Inferior parietal cortex (tissue), 1 donor: Measurements from ENCODE around the gene PPP4C.
"Not testable (repeated sequence)": the region's sequence is repeated elsewhere in the genome, so short reads cannot be mapped to it uniquely, and the experiment has no call there.

Experiments
- DNase-seq: peaks from one replicate; pipeline ENCODE4 v3.0.0-alpha.2; 2016; ENCODE audit errors: extremely low spot score

Gene PPP4C

DNA sequence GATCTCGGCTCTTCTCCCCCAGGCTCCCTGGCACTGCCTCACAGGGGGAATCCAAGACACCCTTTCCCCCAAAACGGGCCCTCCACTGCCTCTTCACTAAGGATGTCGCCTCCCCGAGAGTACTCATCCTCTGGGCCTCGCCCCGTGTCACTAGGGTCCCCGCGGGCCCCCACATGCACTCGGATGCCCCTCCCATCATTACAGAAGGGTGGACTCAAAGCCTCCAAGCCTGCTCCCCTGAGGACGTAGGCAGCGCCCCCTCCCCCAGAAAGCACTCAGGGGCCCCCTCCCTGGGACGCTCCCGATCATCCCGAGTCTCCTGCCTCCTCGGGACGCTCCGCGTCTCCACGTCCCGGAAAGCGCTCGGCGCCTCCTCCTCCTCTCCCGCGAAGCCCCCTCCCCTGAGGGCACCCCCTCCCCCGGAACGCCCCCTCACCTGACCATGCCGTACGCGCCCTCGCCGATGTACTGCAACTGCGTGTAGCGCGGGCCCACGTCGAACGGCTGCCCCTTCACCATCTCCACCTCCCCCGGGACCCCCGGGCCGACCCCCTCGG is 46.9 kb downstream of the PPP4C start:
- DNase-seq: no peak

- no peak for DNase-seq
Measured at GRCh38 chr16:30124985-30125379, 49.2 kb downstream of the PPP4C start.

DNA sequence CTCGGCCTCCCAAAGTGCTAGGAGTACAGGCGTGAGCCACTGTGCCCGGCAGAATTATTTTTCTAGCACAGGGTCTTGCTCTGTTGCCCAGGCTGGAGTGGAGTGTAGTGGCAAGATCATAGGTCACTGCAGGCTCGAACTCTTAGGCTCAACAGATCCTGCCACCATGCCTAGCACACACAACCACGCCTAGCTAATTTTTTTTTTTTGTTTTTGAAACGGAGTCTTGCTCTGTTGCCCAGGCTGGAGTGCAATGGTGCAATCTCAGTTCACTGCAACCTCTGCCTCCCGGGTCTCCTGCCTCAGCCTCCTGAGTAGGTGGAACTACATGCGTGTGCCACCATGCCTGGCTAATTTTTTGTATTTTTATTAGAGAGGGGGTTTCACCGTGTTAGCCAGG is 49.9 kb downstream of the PPP4C start:
- not testable (repeated sequence) for DNase-seq

DNA sequence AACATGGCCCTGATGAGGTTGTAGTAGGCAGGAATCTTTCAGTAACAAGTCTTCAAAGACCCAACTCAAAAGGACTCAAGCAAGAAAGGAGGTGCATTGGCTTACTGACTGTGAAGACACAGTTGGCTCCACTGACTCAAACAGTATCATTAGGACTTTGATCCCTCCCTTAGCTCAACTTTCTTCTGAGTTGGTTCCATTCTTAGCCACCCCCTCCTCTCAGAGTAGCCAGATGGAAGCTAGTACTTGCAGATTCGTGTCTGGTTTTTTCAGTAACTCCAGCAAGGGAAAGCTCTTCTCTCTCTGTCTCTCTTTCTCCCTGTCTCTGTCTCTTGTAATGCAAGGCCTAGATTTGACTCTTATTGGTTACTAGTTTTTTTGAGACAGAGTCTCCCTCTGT is 52.2 kb downstream of the PPP4C start:
- DNase-seq: no peak

GRCh38 chr16:30131869-30132475 is 56.2 kb downstream of the PPP4C start:
- DNase-seq: peak; percentile 32

- no peak for DNase-seq
Measured at GRCh38 chr16:30132591-30132990, 56.8 kb downstream of the PPP4C start.
